DOHH2 (cell line): ENCODE results near the gene TOR4A.

Experiments used
- H3F3A ChIP-seq: fragments of 200-600 bp; sonication (generic), shearing (Covaris generic); 2 replicates; pipeline ENCODE4 v1.6.0; 2016; ENCODE audit warnings: antibody characterized with exemption, mild to moderate bottlenecking; ENCODE audit not compliant: control insufficient read depth, insufficient read depth
- H3K27ac ChIP-seq: fragments of 200-600 bp; sonication (generic); 2 replicates; pipeline ENCODE4 v1.5.1; 2014; ENCODE audit warnings: low read depth, mild to moderate bottlenecking, low read length, moderate library complexity
- H3K27me3 ChIP-seq: fragments of 200-600 bp; sonication (generic); 2 replicates; pipeline ENCODE4 v1.6.1; 2014; ENCODE audit warnings: mild to moderate bottlenecking, low read length, mixed read lengths; ENCODE audit not compliant: control insufficient read depth
- H3K36me3 ChIP-seq: fragments of 200-600 bp; sonication (generic); 2 replicates; pipeline ENCODE4 v1.6.1; 2014; ENCODE audit warnings: mild to moderate bottlenecking, low read length, moderate library complexity, mixed read lengths; ENCODE audit not compliant: control insufficient read depth
- H3K4me1 ChIP-seq: fragments of 200-600 bp; sonication (generic); 2 replicates; pipeline ENCODE4 v1.6.1; 2014; ENCODE audit warnings: mild to moderate bottlenecking, low read length, mixed read lengths; ENCODE audit not compliant: control insufficient read depth
- H3K4me2 ChIP-seq: fragments of 200-600 bp; sonication (generic); 2 replicates; pipeline ENCODE4 v1.6.0; 2014; ENCODE audit warnings: mild to moderate bottlenecking, low read length, moderate library complexity
- H3K4me3 ChIP-seq: fragments of 200-600 bp; sonication (generic); 2 replicates; pipeline ENCODE4 v1.5.1; 2014; ENCODE audit warnings: mild to moderate bottlenecking, low read length, mixed read lengths
- H3K79me2 ChIP-seq: fragments of 200-600 bp; sonication (generic); 2 replicates; pipeline ENCODE4 v1.6.1; 2014; ENCODE audit warnings: mild to moderate bottlenecking, low read length, mixed read lengths; ENCODE audit not compliant: control insufficient read depth
- H3K9me2 ChIP-seq: fragments of 200-600 bp; sonication (generic); replicated peaks from 2 replicates; pipeline ENCODE4 v1.6.1; 2014; ENCODE audit warnings: mild to moderate bottlenecking, low read length, mixed read lengths; ENCODE audit not compliant: control insufficient read depth
- H3K9me3 ChIP-seq: fragments of 200-600 bp; sonication (generic); 2 replicates; pipeline ENCODE4 v1.6.1; 2014; ENCODE audit warnings: antibody characterized with exemption, low read length, mixed read lengths; ENCODE audit not compliant: control insufficient read depth, insufficient read depth
- H4K20me1 ChIP-seq: fragments of 200-600 bp; sonication (generic); 2 replicates; pipeline ENCODE4 v1.6.0; 2014; ENCODE audit warnings: low read depth, mild to moderate bottlenecking, antibody characterized with exemption, low read length, moderate library complexity; ENCODE audit not compliant: control insufficient read depth, insufficient read depth
- CTCF ChIP-seq: fragments of 200-600 bp; sonication (generic); IDR thresholded peaks from one replicate; pipeline ENCODE4 v1.5.1; 2014; ENCODE audit warnings: antibody characterized with exemption, mild to moderate bottlenecking, low read depth, low read length; ENCODE audit not compliant: poor library complexity, severe bottlenecking
- EZH2phosphoT487 ChIP-seq: fragments of 200-600 bp; sonication (generic); IDR thresholded peaks from 2 replicates; pipeline ENCODE4 v1.6.1; 2017; ENCODE audit warnings: borderline replicate concordance, mild to moderate bottlenecking, antibody characterized with exemption, low read length, moderate library complexity, mixed read lengths

TOR4A gene

GRCh38 chr9:137233143-137233980 is 44.2 kb upstream of the TOR4A start:
- no peak overlapping the region for H3K27ac ChIP-seq
- H3K4me2 ChIP-seq, result no peak overlapping the region
- no peaks in the 10 kb centered on the region for H3K9me2 ChIP-seq

GRCh38 chr9:137234055-137234697 is 43.4 kb upstream of the TOR4A start:
- H3K4me1 ChIP-seq, result peaks cover 52% of the 10 kb centered on the region
- peaks cover 9% of the 10 kb centered on the region for H3K27me3 ChIP-seq
- peak overlapping the region; percentile 66 for H3K4me2 ChIP-seq
- H3K79me2 ChIP-seq, result peaks cover 23% of the 10 kb centered on the region
- no peaks in the 10 kb centered on the region for H3K9me2 ChIP-seq
- H3K9me3 ChIP-seq, result no peaks in the 10 kb centered on the region
- no peaks in the 10 kb centered on the region for H4K20me1 ChIP-seq
- peaks cover 3% of the 10 kb centered on the region for H3K36me3 ChIP-seq
- no peak for TF ChIP-seq EZH2phosphoT487
- no peak overlapping the region for H3K4me3 ChIP-seq
- H3K27ac ChIP-seq, result no peak overlapping the region
- no peaks in the 10 kb centered on the region for H3F3A ChIP-seq

More at GRCh38 chr9:137233143-137233980, 44.2 kb upstream of the TOR4A start:
- Histone ChIP-seq H3F3A (no peaks in the 10 kb centered on the region), H3K4me1 (peaks cover 44% of the 10 kb centered on the region), H3K4me3 (no peak overlapping the region), H3K36me3 (no peaks in the 10 kb centered on the region), H3K27me3 (peaks cover 13% of the 10 kb centered on the region), H3K79me2 (peaks cover 15% of the 10 kb centered on the region), H3K9me3 (no peaks in the 10 kb centered on the region), H4K20me1 (no peaks in the 10 kb centered on the region)
- TF ChIP-seq CTCF, result no peak
- no peak for TF ChIP-seq EZH2phosphoT487

- Histone ChIP-seq H3K9me2 (no peaks in the 10 kb centered on the region), H3K27ac (peak overlapping the region; percentile 3; the same call in 1 of the 2 replicates), H3K4me2 (peak overlapping the region; percentile 66), H3F3A (no peaks in the 10 kb centered on the region), H3K4me3 (peak overlapping the region; percentile 59; the same call in 1 of the 2 replicates), H3K79me2 (peaks cover 31% of the 10 kb centered on the region), H3K4me1 (peaks cover 52% of the 10 kb centered on the region), H3K9me3 (no peaks in the 10 kb centered on the region), H3K36me3 (peaks cover 3% of the 10 kb centered on the region), H4K20me1 (no peaks in the 10 kb centered on the region), H3K27me3 (peaks cover 5% of the 10 kb centered on the region)
- no peak for TF ChIP-seq CTCF
- TF ChIP-seq EZH2phosphoT487, result no peak
These were observed 42.6 kb upstream of the TOR4A start for GRCh38 chr9:137234758-137235423.
